C4-2B (cell line): ENCODE data around the gene TRRAP.

Experiments used
- H3K27ac ChIP-seq: fragments of 450-650 bp; 2 replicates; pipeline ENCODE4 v1.5.1; 2017
- CTCF ChIP-seq: fragments of 450-650 bp; conservative IDR thresholded peaks from 2 replicates; pipeline ENCODE4 v1.5.1; 2017; ENCODE audit warnings: mild to moderate bottlenecking
- ZFX ChIP-seq: fragments of 450-650 bp; IDR thresholded peaks from 2 replicates; pipeline ENCODE4 v1.6.1; 2017

Gene TRRAP

GRCh38 chr7:98878365-98879197 is at the start of gene TRRAP:
TRRAP (plus strand) TSS chr7:98878532; CDS start chr7:98881151, 2,619 bp downstream.
- H3K27ac ChIP-seq: peak within 1 kb of the TSS; percentile 92
- TF ChIP-seq CTCF (peak; percentile 93), ZFX (peak; percentile 99)

GRCh38 chr7:98830972-98831548 is 47.3 kb upstream of the TRRAP start:
- no peak for TF ChIP-seq ZFX
- no peak for TF ChIP-seq CTCF

GRCh38 chr7:98831641-98832221 is 46.6 kb upstream of the TRRAP start:
- H3K27ac ChIP-seq: no peak overlapping the region
- TF ChIP-seq CTCF (peak; percentile 84), ZFX (no peak)

More at GRCh38 chr7:98830972-98831548, 47.3 kb upstream of the TRRAP start:
- no peak overlapping the region for H3K27ac ChIP-seq

- no peak for TF ChIP-seq ZFX
- no peak for TF ChIP-seq CTCF
- H3K27ac ChIP-seq: no peak overlapping the region
Measured at GRCh38 chr7:98833022-98833421, 45.3 kb upstream of the TRRAP start.

- TF ChIP-seq CTCF (no peak), ZFX (no peak)
- H3K27ac ChIP-seq: no peak overlapping the region
Measured at GRCh38 chr7:98834949-98835348, 43.4 kb upstream of the TRRAP start.

GRCh38 chr7:98836811-98837629 is 41.3 kb upstream of the TRRAP start:
- TF ChIP-seq ZFX (no peak), CTCF (peak; percentile 90)
- H3K27ac ChIP-seq: no peak overlapping the region
